ENCODE data around the gene NPBWR2.

- TF ChIP-seq EP300 (conservative IDR thresholded peaks at IDR 0.05; ENCODE audit: poor library complexity, severe bottlenecking) (no peak), EZH2 (IDR thresholded peaks at IDR 0.05; ENCODE audit: borderline replicate concordance, insufficient read depth, low read length, poor library complexity, severe bottlenecking) (no peak), CTCF (IDR thresholded peaks at IDR 0.05; ENCODE audit: poor library complexity, severe bottlenecking) (no peak)
Measured at GRCh38 chr20:64084685-64085152, 22.6 kb downstream of the NPBWR2 start.

Measured in neural cell (in vitro differentiated cells).